Panc1 (cell line): Measurements from ENCODE around the gene FLVCR2. TPM values are rescaled to one million over a fixed set of nuclear protein-coding genes. Genes with fewer than 3 reads are reported as not detected.

ENCODE experiments used
- ATAC-seq: fragments of 200-7000 bp; cut with Tn5 transposase; 2 replicates; pipeline ENCODE4 v1.9.1; 2020; ENCODE audit warnings: mild to moderate bottlenecking, moderate library complexity
- BruUV-seq: library from RNA; stranded (reverse); fragments of 400-500 nt; replicated peaks from 2 replicates; lab custom pipeline; 2021; lab: Mats Ljungman, UMichigan
- CTCF ChIA-PET: fragments of 300-600 bp; sonication (Branson Sonifier 250); formaldehyde crosslinking; loops from one replicate; lab custom pipeline; 2022; ENCODE audit warnings: antibody characterized with exemption; lab: Charles Lee
- POLR2A ChIA-PET: fragments of 300-600 bp; sonication (Branson Sonifier 250); formaldehyde crosslinking; loops from one replicate; lab custom pipeline; 2022; ENCODE audit warnings: antibody characterized with exemption; lab: Charles Lee
- DNase-seq: peaks from one replicate; pipeline ENCODE4 v3.0.0-alpha.2; 2010; ENCODE audit warnings: low read depth, low spot score
- H3K27ac ChIP-seq: 2 replicates; pipeline ENCODE4 v1.5.1; 2011; ENCODE audit warnings: mild to moderate bottlenecking, low read length, inconsistent platforms
- H3K27me3 ChIP-seq: fragments of 200-500 bp; sonication (Bioruptor generic); 2 replicates; pipeline ENCODE4 v1.6.0; 2014; ENCODE audit warnings: low read length, inconsistent platforms; ENCODE audit not compliant: control insufficient read depth, insufficient read depth
- H3K36me3 ChIP-seq: fragments of 200-500 bp; sonication (Bioruptor generic); 2 replicates; pipeline ENCODE4 v1.5.1; 2014; ENCODE audit warnings: inconsistent platforms, mild to moderate bottlenecking, low read length, moderate library complexity; ENCODE audit not compliant: control insufficient read depth, insufficient read depth
- H3K4me1 ChIP-seq: 2 replicates; pipeline ENCODE4 v1.5.1; 2011; ENCODE audit warnings: inconsistent platforms, mild to moderate bottlenecking, low read length, moderate library complexity; ENCODE audit not compliant: control insufficient read depth, insufficient read depth
- H3K4me3 ChIP-seq, 2 experiments: 2 replicates each; pipeline ENCODE4 v1.5.1; 2011 to 2012; ENCODE audit warnings: low read depth in 2 of 2, low read length in 2 of 2, mild to moderate bottlenecking in 2 of 2, inconsistent platforms in 1 of 2, moderate library complexity in 1 of 2
- H3K9me3 ChIP-seq: fragments of 200-500 bp; sonication (Bioruptor generic); 2 replicates; pipeline ENCODE4 v1.5.1; 2014; ENCODE audit warnings: low read depth, mild to moderate bottlenecking, inconsistent platforms, low read length, moderate library complexity; ENCODE audit not compliant: control insufficient read depth, insufficient read depth
- CTCF ChIP-seq: fragments of 450-650 bp; IDR thresholded peaks from 2 replicates; pipeline ENCODE4 v1.5.1; 2017; ENCODE audit warnings: mild to moderate bottlenecking
- POLR2AphosphoS5 ChIP-seq: IDR thresholded peaks from 2 replicates; pipeline ENCODE4 v1.6.1; 2012; ENCODE audit warnings: mild to moderate bottlenecking, low read depth, low read length, moderate library complexity
- REST ChIP-seq, 2 experiments: IDR thresholded peaks; 2 replicates each; pipeline ENCODE4 v1.6.1; 2011 to 2012; ENCODE audit warnings: low read depth in 2 of 2, control low read depth in 1 of 2, low read length in 1 of 2, mild to moderate bottlenecking in 1 of 2, moderate library complexity in 1 of 2; ENCODE audit not compliant: insufficient read depth in 1 of 2
- SIN3A ChIP-seq: IDR thresholded peaks from 2 replicates; pipeline ENCODE4 v1.6.1; 2012; ENCODE audit warnings: low read depth, mild to moderate bottlenecking, low read length, moderate library complexity, borderline replicate concordance; ENCODE audit not compliant: insufficient read depth
- TCF7L2 ChIP-seq: IDR thresholded peaks from 2 replicates; pipeline ENCODE4 v1.6.1; 2011; ENCODE audit warnings: mild to moderate bottlenecking, low read depth, low read length, inconsistent platforms
- in situ Hi-C: cut with HindIII; loops from 2 replicates; pipeline ENCODE4 v1.10.0; 2016; ENCODE audit warnings: low sequenced_read_pairs, low pct_unique_long_range_greater_than_20kb
- intact Hi-C: fragments of 100-400 bp; cut with micrococcal nuclease; formaldehyde crosslinking; loops from one replicate; pipeline ENCODE4 v1.10.0; 2022; ENCODE audit not compliant: unreplicated experiment
- total RNA-seq: library from RNA; stranded (reverse); gene quantifications from one replicate; pipeline ENCODE4 v1.2.1, GENCODE V29; 2021; ENCODE audit not compliant: unreplicated experiment

FLVCR2 gene
- total RNA-seq, 1 experiment from 2014 or later = 9.7 TPM

- DNase-seq (no peak), ATAC-seq (no peak)
- no peaks in the 10 kb centered on the region for H3K36me3 ChIP-seq
- no peak for TF ChIP-seq POLR2AphosphoS5
- no peak for TF ChIP-seq REST (IDR thresholded peaks at IDR 0.05; ENCODE audit: insufficient read depth in 1 of 2, low read depth in 2 of 2, low read length in 1 of 2)
- no peak for TF ChIP-seq SIN3A
- TF ChIP-seq TCF7L2 = no peak
- no peak for TF ChIP-seq CTCF
- ChIA-PET POLR2A (no interaction called here), CTCF (no interaction called here)
- H3K9me3 ChIP-seq = no peaks in the 10 kb centered on the region
- in situ Hi-C loops (no loop called here), intact Hi-C loops (no loop called here)
- H3K4me1 ChIP-seq = no peaks in the 10 kb centered on the region
- H3K27ac ChIP-seq = no peak overlapping the region
- BruUV-seq = no TSS peak
- no peak overlapping the region for H3K4me3 ChIP-seq
- no peaks in the 10 kb centered on the region for H3K27me3 ChIP-seq
These were observed 11.7 kb upstream of the FLVCR2 start for GRCh38 chr14:75566752-75567151.

GRCh38 chr14:75568140-75568539 is 10.3 kb upstream of the FLVCR2 start:
- POLR2A ChIA-PET = no interaction called here
- Histone ChIP-seq H3K27me3 (no peaks in the 10 kb centered on the region), H3K27ac (no peak overlapping the region), H3K4me1 (no peaks in the 10 kb centered on the region), H3K36me3 (no peaks in the 10 kb centered on the region), H3K4me3 (no peak overlapping the region), H3K9me3 (no peaks in the 10 kb centered on the region)
- ATAC-seq (no peak), DNase-seq (no peak)
- intact Hi-C loops = no loop called here
- TF ChIP-seq CTCF = no peak
- TF ChIP-seq REST (IDR thresholded peaks at IDR 0.05; ENCODE audit: insufficient read depth in 1 of 2, low read depth in 2 of 2, low read length in 1 of 2) = no peak
- no peak for TF ChIP-seq TCF7L2
- no peak for TF ChIP-seq SIN3A
- TF ChIP-seq POLR2AphosphoS5 = no peak
- BruUV-seq = no TSS peak
- in situ Hi-C loops = no loop called here
- CTCF ChIA-PET = no interaction called here
